Fibroblast of lung (primary cell): ENCODE data around the gene FAM181A. TPM values are rescaled to one million over a fixed set of nuclear protein-coding genes. Genes with fewer than 3 reads are reported as not detected.
A peak's percentile ranks its signal among the peaks of the same experiment; 100 is the strongest.

Experiments used
- DNase-seq, 2 donors: peaks; one replicate each; pipeline versions ENCODE4 v3.0.0 to v3.0.0-alpha.2; 2010; ENCODE audit warnings: low read depth in 2 of 2
- H2AFZ ChIP-seq: 2 replicates; pipeline ENCODE4 v1.5.1; 2012; ENCODE audit warnings: low read length, control low read depth, inconsistent platforms
- H3K27ac ChIP-seq: 2 replicates; pipeline ENCODE4 v1.5.1; 2011; ENCODE audit warnings: low read length, control low read depth; ENCODE audit not compliant: insufficient read depth
- H3K27me3 ChIP-seq: 2 replicates; pipeline ENCODE4 v1.5.1; 2011; ENCODE audit warnings: mild to moderate bottlenecking, low read length; ENCODE audit not compliant: control insufficient read depth, insufficient read depth
- H3K36me3 ChIP-seq: 2 replicates; pipeline ENCODE4 v1.5.1; 2011; ENCODE audit warnings: low read length; ENCODE audit not compliant: control insufficient read depth, insufficient read depth
- H3K4me1 ChIP-seq: 2 replicates; pipeline ENCODE4 v1.5.1; 2011; ENCODE audit warnings: low read length; ENCODE audit not compliant: control insufficient read depth, insufficient read depth; ENCODE audit errors: extremely low read depth
- H3K4me2 ChIP-seq: 2 replicates; pipeline ENCODE4 v1.5.1; 2011; ENCODE audit warnings: low read length, control low read depth; ENCODE audit not compliant: insufficient read depth; ENCODE audit errors: extremely low read depth
- H3K4me3 ChIP-seq, 4 experiments: fragments of 200-600 bp in 1 of 4; sonication (generic) in 1 of 4; replicated peaks in 1 of 4; 2 replicates each; pipeline ENCODE4 v1.5.1; 2011 to 2016; ENCODE audit warnings: low read length in 4 of 4, low read depth in 3 of 4, mild to moderate bottlenecking in 3 of 4, control low read depth in 2 of 4, inconsistent platforms in 1 of 4, mixed read lengths in 1 of 4; ENCODE audit not compliant: insufficient read depth in 1 of 4; ENCODE audit errors: control extremely low read depth in 1 of 4
- H3K79me2 ChIP-seq: 2 replicates; pipeline ENCODE4 v1.5.1; 2012; ENCODE audit warnings: mild to moderate bottlenecking, low read length, inconsistent platforms; ENCODE audit not compliant: control insufficient read depth, insufficient read depth
- H3K9ac ChIP-seq: 2 replicates; pipeline ENCODE4 v1.5.1; 2011; ENCODE audit warnings: mild to moderate bottlenecking, low read length, control low read depth; ENCODE audit not compliant: insufficient read depth
- H3K9me3 ChIP-seq: 2 replicates; pipeline ENCODE4 v1.5.1; 2012; ENCODE audit warnings: low read depth, low read length; ENCODE audit not compliant: control insufficient read depth, insufficient read depth
- H4K20me1 ChIP-seq: 2 replicates; pipeline ENCODE4 v1.5.1; 2011; ENCODE audit warnings: low read length; ENCODE audit not compliant: control insufficient read depth, insufficient read depth; ENCODE audit errors: extremely low read depth
- CTCF ChIP-seq, 2 donors: IDR thresholded peaks in 1 of 2; conservative IDR thresholded peaks in 1 of 2; 1 replicate in 1 of 2; 2 replicates in 1 of 2; pipeline ENCODE4 v1.5.1; 2011 to 2012; ENCODE audit warnings: low read length in 2 of 2, control low read depth in 1 of 2, inconsistent platforms in 1 of 2, low read depth in 1 of 2, mild to moderate bottlenecking in 1 of 2
- EZH2 ChIP-seq: IDR thresholded peaks from 2 replicates; pipeline ENCODE4 v1.5.1; 2012; ENCODE audit warnings: low read length, control low read depth, mild to moderate bottlenecking; ENCODE audit errors: missing control alignments
- polyA plus RNA-seq, 2 donors: library from polyadenylated mRNA; depleted of rRNA in 1 of 2; stranded (reverse) in 1 of 2; unstranded in 1 of 2; fragments of >200 nt; gene quantifications; 2 replicates each; pipeline ENCODE4 v1.2.1, GENCODE V29; 2011 to 2012; ENCODE audit warnings: missing spikeins in 1 of 2
- total RNA-seq: library from RNA; depleted of rRNA; stranded (reverse); fragments of >200 nt; gene quantifications from 2 replicates; pipeline ENCODE4 v1.2.1, GENCODE V29; 2014

FAM181A gene
- total and polyA plus RNA-seq, 2 donors (not counting 1 experiment from before 2014, with no cell fraction given) = not detected

- Histone ChIP-seq H3K4me3 (no peak overlapping the region), H3K4me1 (peaks cover 8% of the 10 kb centered on the region), H3K27me3 (no peaks in the 10 kb centered on the region), H2AFZ (no peak overlapping the region), H3K27ac (peak overlapping the region; percentile 54), H3K4me2 (no peak overlapping the region), H4K20me1 (no peaks in the 10 kb centered on the region), H3K9ac (no peak overlapping the region), H3K36me3 (no peaks in the 10 kb centered on the region), H3K79me2 (no peaks in the 10 kb centered on the region), H3K9me3 (no peaks in the 10 kb centered on the region)
- TF ChIP-seq EZH2 (no peak), CTCF (conservative IDR thresholded peaks at IDR 0.05 in 1 of 2, IDR thresholded peaks at IDR 0.05 in 1 of 2; ENCODE audit: low read depth in 1 of 2, low read length in 2 of 2) (no peak)
- no peak for DNase-seq
Observed at GRCh38 chr14:93965946-93966474, 38.9 kb downstream of the FAM181A start.

GRCh38 chr14:93967637-93968250 lies 40.6 kb downstream of the FAM181A start:
- TF ChIP-seq EZH2 = no peak
- no peaks in the 10 kb centered on the region for H4K20me1 ChIP-seq
- H3K36me3 ChIP-seq = no peaks in the 10 kb centered on the region
- H3K9ac ChIP-seq = no peak overlapping the region
- no peak overlapping the region for H3K27ac ChIP-seq
- H2AFZ ChIP-seq = no peak overlapping the region
- no peaks in the 10 kb centered on the region for H3K27me3 ChIP-seq
- H3K9me3 ChIP-seq = no peaks in the 10 kb centered on the region
- H3K4me2 ChIP-seq = no peak overlapping the region
- DNase-seq = no peak
- peaks cover 8% of the 10 kb centered on the region for H3K4me1 ChIP-seq
- no peak overlapping the region for H3K4me3 ChIP-seq
- no peaks in the 10 kb centered on the region for H3K79me2 ChIP-seq

- no peak overlapping the region for H3K27ac ChIP-seq
- no peaks in the 10 kb centered on the region for H4K20me1 ChIP-seq
- H3K4me1 ChIP-seq = peaks cover 8% of the 10 kb centered on the region
- no peaks in the 10 kb centered on the region for H3K9me3 ChIP-seq
- H3K27me3 ChIP-seq = no peaks in the 10 kb centered on the region
- no peak overlapping the region for H3K4me3 ChIP-seq
- no peak overlapping the region for H3K9ac ChIP-seq
- no peak overlapping the region for H2AFZ ChIP-seq
- no peak for TF ChIP-seq EZH2
- no peak for TF ChIP-seq CTCF (conservative IDR thresholded peaks at IDR 0.05 in 1 of 2, IDR thresholded peaks at IDR 0.05 in 1 of 2; ENCODE audit: low read depth in 1 of 2, low read length in 2 of 2)
- DNase-seq = no peak
- H3K4me2 ChIP-seq = no peak overlapping the region
- H3K79me2 ChIP-seq = no peaks in the 10 kb centered on the region
- no peaks in the 10 kb centered on the region for H3K36me3 ChIP-seq
Observed at GRCh38 chr14:93969082-93969828, 42.1 kb downstream of the FAM181A start.
